WTC11 (cell line): Measurements from ENCODE around the gene MYBPC2.

Experiments
- CREB1 ChIP-seq: sonication (generic); formaldehyde crosslinking; IDR thresholded peaks from 2 replicates; pipeline ENCODE4 v1.8.0; 2023; ENCODE audit warnings: mild to moderate bottlenecking, missing genetic modification reagents
- FOXJ3 ChIP-seq: sonication (generic); formaldehyde crosslinking; IDR thresholded peaks from 2 replicates; pipeline ENCODE4 v1.9.0; 2021; ENCODE audit warnings: missing genetic modification reagents, mild to moderate bottlenecking, borderline replicate concordance
- JUN ChIP-seq: sonication (generic); formaldehyde crosslinking; IDR thresholded peaks from 2 replicates; pipeline ENCODE4 v1.8.0; 2023; ENCODE audit warnings: mild to moderate bottlenecking, missing genetic modification reagents
- KAT7 ChIP-seq: sonication (generic); formaldehyde crosslinking; IDR thresholded peaks from 2 replicates; pipeline ENCODE4 v1.8.1; 2023; ENCODE audit warnings: missing genetic modification reagents, mild to moderate bottlenecking, borderline replicate concordance
- MXD4 ChIP-seq: fragments of 250-450 bp; sonication (Bioruptor Pico); IDR thresholded peaks from 2 replicates; pipeline ENCODE4 v1.8.0; 2021; ENCODE audit warnings: mild to moderate bottlenecking, moderate library complexity, borderline replicate concordance
- ZNF232 ChIP-seq: sonication (generic); formaldehyde crosslinking; IDR thresholded peaks from 2 replicates; pipeline ENCODE4 v1.8.0; 2022; ENCODE audit warnings: mild to moderate bottlenecking, missing genetic modification reagents
- TF ChIP-seq, protein P1 (sequence below): sonication (generic); formaldehyde crosslinking; IDR thresholded peaks from 2 replicates; pipeline ENCODE4 v1.8.1; 2023; ENCODE audit warnings: mild to moderate bottlenecking, missing genetic modification reagents
- TF ChIP-seq, protein P2 (sequence below): sonication (generic); formaldehyde crosslinking; IDR thresholded peaks from 2 replicates; pipeline ENCODE4 v1.8.0; 2022; ENCODE audit warnings: missing genetic modification reagents
- TF ChIP-seq, protein P3 (sequence below): fragments of 200-600 bp; IDR thresholded peaks from 2 replicates; pipeline ENCODE4 v1.8.0; 2022; ENCODE audit warnings: antibody characterized with exemption
- TF ChIP-seq, protein P4 (sequence below): sonication (generic); formaldehyde crosslinking; IDR thresholded peaks from 2 replicates; pipeline ENCODE4 v1.8.0; 2023; ENCODE audit warnings: missing genetic modification reagents
- TF ChIP-seq, protein P5 (sequence below): sonication (generic); formaldehyde crosslinking; IDR thresholded peaks from 2 replicates; pipeline ENCODE4 v1.8.0; 2022; ENCODE audit warnings: mild to moderate bottlenecking, missing genetic modification reagents

DNA sequence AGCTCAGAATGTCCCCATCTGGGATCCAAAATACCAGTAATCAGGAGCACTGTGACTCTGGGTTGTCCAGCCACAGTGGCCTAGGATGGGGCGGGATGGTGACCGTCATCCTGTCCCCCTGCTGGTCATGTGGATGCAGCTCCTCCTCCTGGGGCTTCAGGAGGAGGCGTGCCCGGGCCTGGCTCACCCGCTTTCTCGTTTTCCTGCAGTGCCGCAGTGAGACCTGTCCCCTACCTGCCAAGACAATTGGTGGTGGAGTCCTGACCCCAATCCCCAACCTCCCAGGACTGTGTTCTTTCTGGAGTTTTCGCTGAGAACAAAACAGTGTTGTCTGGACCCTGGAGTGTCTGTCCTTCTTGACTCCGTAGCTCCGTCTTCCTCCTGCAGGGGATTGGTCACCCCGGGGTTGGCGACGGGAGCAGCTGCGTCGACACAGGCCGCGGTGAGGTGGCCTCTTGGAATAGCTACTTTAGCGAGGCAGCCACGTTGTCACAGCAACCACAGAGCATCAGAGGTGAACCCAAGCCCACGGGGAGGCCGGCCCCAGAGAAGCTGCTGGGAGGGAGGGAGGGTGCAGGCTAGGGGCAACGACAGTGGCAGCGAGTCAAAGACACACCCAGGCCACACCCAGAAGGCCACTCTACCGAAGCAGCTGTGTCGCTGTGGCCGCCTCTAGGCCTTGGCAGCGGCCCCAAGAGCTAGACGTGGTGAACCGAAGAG is 33.5 kb downstream of the MYBPC2 start:
- TF ChIP-seq MXD4 (no peak), ZNF232 (CRISPR knock-in tag) (no peak), KAT7 (CRISPR knock-in tag) (no peak), JUN (no peak), CREB1 (CRISPR knock-in tag) (no peak), FOXJ3 (CRISPR knock-in tag) (no peak)
- TF ChIP-seq, protein P1, sequence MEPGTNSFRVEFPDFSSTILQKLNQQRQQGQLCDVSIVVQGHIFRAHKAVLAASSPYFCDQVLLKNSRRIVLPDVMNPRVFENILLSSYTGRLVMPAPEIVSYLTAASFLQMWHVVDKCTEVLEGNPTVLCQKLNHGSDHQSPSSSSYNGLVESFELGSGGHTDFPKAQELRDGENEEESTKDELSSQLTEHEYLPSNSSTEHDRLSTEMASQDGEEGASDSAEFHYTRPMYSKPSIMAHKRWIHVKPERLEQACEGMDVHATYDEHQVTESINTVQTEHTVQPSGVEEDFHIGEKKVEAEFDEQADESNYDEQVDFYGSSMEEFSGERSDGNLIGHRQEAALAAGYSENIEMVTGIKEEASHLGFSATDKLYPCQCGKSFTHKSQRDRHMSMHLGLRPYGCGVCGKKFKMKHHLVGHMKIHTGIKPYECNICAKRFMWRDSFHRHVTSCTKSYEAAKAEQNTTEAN (CRISPR knock-in tag), result no peak
- TF ChIP-seq, protein P2, sequence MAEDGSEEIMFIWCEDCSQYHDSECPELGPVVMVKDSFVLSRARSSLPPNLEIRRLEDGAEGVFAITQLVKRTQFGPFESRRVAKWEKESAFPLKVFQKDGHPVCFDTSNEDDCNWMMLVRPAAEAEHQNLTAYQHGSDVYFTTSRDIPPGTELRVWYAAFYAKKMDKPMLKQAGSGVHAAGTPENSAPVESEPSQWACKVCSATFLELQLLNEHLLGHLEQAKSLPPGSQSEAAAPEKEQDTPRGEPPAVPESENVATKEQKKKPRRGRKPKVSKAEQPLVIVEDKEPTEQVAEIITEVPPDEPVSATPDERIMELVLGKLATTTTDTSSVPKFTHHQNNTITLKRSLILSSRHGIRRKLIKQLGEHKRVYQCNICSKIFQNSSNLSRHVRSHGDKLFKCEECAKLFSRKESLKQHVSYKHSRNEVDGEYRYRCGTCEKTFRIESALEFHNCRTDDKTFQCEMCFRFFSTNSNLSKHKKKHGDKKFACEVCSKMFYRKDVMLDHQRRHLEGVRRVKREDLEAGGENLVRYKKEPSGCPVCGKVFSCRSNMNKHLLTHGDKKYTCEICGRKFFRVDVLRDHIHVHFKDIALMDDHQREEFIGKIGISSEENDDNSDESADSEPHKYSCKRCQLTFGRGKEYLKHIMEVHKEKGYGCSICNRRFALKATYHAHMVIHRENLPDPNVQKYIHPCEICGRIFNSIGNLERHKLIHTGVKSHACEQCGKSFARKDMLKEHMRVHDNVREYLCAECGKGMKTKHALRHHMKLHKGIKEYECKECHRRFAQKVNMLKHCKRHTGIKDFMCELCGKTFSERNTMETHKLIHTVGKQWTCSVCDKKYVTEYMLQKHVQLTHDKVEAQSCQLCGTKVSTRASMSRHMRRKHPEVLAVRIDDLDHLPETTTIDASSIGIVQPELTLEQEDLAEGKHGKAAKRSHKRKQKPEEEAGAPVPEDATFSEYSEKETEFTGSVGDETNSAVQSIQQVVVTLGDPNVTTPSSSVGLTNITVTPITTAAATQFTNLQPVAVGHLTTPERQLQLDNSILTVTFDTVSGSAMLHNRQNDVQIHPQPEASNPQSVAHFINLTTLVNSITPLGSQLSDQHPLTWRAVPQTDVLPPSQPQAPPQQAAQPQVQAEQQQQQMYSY (CRISPR knock-in tag), result no peak
- TF ChIP-seq, protein P3, sequence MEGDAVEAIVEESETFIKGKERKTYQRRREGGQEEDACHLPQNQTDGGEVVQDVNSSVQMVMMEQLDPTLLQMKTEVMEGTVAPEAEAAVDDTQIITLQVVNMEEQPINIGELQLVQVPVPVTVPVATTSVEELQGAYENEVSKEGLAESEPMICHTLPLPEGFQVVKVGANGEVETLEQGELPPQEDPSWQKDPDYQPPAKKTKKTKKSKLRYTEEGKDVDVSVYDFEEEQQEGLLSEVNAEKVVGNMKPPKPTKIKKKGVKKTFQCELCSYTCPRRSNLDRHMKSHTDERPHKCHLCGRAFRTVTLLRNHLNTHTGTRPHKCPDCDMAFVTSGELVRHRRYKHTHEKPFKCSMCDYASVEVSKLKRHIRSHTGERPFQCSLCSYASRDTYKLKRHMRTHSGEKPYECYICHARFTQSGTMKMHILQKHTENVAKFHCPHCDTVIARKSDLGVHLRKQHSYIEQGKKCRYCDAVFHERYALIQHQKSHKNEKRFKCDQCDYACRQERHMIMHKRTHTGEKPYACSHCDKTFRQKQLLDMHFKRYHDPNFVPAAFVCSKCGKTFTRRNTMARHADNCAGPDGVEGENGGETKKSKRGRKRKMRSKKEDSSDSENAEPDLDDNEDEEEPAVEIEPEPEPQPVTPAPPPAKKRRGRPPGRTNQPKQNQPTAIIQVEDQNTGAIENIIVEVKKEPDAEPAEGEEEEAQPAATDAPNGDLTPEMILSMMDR, result no peak; the same call in none of the 2 replicates
- TF ChIP-seq, protein P4, sequence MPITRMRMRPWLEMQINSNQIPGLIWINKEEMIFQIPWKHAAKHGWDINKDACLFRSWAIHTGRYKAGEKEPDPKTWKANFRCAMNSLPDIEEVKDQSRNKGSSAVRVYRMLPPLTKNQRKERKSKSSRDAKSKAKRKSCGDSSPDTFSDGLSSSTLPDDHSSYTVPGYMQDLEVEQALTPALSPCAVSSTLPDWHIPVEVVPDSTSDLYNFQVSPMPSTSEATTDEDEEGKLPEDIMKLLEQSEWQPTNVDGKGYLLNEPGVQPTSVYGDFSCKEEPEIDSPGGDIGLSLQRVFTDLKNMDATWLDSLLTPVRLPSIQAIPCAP (CRISPR knock-in tag), result no peak
- TF ChIP-seq, protein P5, sequence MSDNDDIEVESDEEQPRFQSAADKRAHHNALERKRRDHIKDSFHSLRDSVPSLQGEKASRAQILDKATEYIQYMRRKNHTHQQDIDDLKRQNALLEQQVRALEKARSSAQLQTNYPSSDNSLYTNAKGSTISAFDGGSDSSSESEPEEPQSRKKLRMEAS (CRISPR knock-in tag), result no peak
